GM18520 (cell line): ENCODE results near the gene MRPL1.
"Not testable (repeated sequence)": the region's sequence is repeated elsewhere in the genome, so short reads cannot be mapped to it uniquely, and the experiment has no call there.

Experiments used
- ATAC-seq: cut with Tn5 transposase; IDR thresholded peaks from one replicate; pipeline ENCODE4 v1.9.1; 2021; ENCODE audit not compliant: unreplicated experiment

Gene MRPL1

DNA sequence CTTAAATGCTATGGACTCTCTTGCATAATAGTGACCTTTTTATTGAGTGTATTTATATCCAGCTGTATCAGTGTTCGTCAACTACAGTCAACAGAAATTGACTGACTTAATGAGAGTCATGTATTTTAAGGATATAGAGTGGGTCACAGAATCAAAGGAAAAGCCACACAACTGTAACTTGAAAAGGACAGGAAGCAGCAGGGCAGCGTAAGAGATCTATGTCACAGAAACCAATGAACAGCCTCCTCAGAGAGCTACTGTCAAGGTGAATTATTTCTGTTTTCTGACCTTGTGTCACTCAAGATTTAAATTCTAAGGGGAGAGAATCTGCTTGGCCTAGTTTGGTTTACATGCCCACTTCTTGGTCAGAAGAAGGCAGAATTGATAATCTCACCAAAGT lies 100.4 kb downstream of the MRPL1 start:
- no peak for ATAC-seq

DNA sequence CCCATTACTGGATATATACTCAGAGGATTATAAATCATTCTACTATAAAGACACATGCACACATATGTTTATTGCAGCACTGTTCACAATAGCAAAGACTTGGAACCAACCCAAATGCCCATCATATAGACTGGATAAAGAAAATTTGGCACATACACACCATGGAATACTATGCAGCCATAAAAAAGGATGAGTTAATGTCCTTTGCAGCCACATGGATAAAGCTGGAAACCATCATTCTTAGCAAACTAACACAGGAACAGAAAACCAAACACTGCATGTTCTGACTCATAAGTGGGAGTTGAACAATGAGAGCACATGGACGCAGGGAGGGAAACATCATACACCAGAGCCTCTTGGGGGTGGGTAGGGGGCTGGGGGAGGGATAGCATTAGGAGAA lies 111.0 kb downstream of the MRPL1 start:
- ATAC-seq: not testable (repeated sequence)

GRCh38 chr4:77982900-77983540 lies 120.4 kb downstream of the MRPL1 start:
- ATAC-seq: not testable (repeated sequence)

- not testable (repeated sequence) for ATAC-seq
These were observed 121.1 kb downstream of the MRPL1 start for GRCh38 chr4:77983612-77984311.

GRCh38 chr4:77989968-77990367 lies 127.3 kb downstream of the MRPL1 start:
- ATAC-seq: no peak

DNA sequence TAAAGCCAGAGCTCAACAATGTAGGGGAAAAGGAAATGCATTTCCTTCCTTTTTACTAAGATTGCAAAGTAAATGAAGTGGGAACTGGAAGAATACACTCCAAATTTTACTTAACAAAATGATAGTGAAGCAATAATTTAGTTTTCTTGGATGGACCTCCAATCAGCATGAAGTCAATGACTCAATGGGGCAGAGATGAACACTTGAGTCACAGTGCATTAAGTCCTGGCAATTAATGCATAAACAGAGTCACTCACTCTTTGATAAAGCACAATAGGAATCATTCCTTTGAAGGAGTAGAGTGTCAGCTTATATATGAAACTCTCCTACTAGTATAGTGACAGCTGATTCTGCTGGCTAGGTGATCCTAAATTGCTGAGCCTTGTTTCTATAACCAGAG lies 127.8 kb downstream of the MRPL1 start:
- ATAC-seq: no peak

- ATAC-seq: no peak
These were observed 128.3 kb downstream of the MRPL1 start for GRCh38 chr4:77990904-77991358.

DNA sequence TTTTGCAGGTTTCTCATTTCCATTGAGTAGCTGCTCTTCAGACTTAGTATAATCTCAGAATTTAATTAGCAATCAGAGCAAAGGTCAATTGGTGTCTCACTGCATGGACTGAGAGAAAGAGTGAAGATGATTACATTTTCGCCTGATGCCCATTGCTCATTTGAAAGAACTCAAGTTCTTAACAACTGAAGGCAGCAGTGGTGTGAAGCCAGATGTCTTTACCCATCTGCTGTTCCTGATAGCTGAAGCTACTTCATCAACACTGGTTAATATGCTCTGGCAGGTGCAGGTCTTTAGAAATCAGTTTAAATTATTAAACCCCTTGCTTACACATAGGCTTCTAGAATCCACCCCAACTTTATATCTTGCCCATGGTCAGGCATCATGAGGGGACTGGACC lies 130.0 kb downstream of the MRPL1 start:
- ATAC-seq: no peak

DNA sequence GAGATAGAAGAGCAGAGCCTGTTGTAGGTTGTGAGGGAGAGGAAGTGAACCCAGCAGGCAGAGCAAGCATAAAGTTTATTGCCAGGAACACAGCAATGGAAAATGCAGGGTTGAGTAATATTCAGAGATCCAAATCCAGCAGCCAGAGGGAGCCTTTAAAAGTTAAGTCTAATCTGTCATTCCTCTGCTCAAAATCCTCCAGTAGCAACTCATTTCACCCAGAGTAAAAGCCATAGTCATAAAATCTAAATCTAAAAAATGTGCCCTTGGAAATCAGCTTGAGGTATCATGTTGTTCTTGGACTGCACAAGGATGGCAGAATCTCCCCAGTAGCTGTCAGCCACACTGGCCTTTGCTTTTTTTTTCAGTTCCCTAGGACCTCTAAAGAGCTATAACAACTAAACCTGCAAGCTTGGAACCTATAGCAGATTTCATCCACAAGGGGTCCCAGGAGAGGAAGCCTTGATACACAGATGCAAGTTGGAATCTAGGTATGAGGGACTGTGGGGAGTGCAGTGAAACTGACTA lies 131.6 kb downstream of the MRPL1 start:
- no peak for ATAC-seq

- no peak for ATAC-seq
These were observed 133.4 kb downstream of the MRPL1 start for GRCh38 chr4:77996076-77996475.

GRCh38 chr4:78001531-78001930 lies 138.9 kb downstream of the MRPL1 start:
- ATAC-seq: no peak

- ATAC-seq: no peak
These were observed 139.6 kb downstream of the MRPL1 start for GRCh38 chr4:78002260-78002659.
